Muscle of arm (tissue), 12 donors: Measurements from ENCODE around the gene PFKFB1. TPM values are rescaled to one million over a fixed set of nuclear protein-coding genes. Genes with fewer than 3 reads are reported as not detected.

Experiments
- DNase-seq: peaks from one replicate; pipeline ENCODE4 v3.0.0-alpha.2; 2013
- polyA plus RNA-seq, 12 donors: library from polyadenylated mRNA; unstranded; fragments of 120-200 nt; gene quantifications; one replicate each; pipeline ENCODE4 v1.2.1, GENCODE V29; 2013; ENCODE audit not compliant: insufficient read length in 12 of 12

Gene PFKFB1
- polyA plus RNA-seq, 12 donors, result 0.27 to 1.5 (median 0.89) TPM; not detected in 2

DNA sequence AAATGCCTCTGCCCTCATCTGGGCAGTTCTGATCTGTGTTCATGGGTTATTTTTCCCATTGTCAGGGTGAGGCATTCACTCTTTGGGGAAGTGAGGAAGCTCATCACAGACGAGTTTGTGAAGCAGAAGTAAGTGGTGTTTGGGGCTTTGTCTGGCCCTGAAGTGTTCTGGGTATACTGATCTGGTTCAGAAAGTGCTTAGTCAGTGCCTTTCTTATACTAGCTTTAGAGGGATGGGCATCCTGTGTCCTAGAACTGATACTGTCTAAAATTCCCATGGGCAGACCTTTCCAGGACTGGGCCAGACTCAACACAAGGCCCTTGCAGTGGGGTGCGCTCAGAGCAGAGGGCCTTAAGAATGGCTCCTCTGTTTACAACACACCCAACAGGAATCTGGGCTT lies 67.0 kb downstream of the PFKFB1 start:
- DNase-seq, result no peak

DNA sequence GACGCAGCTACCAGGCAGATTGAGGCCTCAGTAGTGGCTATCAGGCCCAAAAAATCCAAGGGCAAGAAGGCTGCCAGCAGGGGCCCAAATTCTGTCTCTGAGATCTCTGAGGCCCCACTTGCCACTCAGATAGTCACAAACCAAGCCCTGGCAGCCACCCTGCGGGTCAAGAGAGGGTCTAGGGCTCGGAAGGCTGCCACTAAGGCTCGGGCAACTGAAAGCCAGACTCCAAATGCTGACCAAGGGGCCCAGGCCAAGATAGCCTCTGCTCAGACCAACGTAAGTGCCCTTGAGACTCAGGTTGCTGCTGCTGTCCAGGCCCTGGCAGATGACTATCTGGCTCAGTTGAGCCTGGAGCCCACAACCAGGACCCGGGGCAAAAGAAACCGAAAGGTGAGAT lies 70.6 kb downstream of the PFKFB1 start:
- DNase-seq, result no peak

DNA sequence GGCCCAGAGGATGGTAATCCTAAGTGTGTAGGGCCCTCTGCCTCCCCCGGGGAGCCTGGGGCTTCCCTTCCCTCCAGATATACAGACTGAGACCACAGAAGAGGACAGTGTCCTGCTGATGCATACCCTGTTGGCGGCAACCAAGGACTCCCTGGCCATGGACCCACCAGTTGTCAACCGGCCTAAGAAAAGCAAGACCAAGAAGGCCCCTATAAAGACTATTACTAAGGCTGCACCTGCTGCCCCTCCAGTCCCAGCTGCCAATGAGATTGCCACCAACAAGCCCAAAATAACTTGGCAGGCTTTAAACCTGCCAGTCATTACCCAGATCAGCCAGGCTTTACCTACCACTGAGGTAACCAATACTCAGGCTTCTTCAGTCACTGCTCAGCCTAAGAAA lies 71.4 kb downstream of the PFKFB1 start:
- no peak for DNase-seq

DNA sequence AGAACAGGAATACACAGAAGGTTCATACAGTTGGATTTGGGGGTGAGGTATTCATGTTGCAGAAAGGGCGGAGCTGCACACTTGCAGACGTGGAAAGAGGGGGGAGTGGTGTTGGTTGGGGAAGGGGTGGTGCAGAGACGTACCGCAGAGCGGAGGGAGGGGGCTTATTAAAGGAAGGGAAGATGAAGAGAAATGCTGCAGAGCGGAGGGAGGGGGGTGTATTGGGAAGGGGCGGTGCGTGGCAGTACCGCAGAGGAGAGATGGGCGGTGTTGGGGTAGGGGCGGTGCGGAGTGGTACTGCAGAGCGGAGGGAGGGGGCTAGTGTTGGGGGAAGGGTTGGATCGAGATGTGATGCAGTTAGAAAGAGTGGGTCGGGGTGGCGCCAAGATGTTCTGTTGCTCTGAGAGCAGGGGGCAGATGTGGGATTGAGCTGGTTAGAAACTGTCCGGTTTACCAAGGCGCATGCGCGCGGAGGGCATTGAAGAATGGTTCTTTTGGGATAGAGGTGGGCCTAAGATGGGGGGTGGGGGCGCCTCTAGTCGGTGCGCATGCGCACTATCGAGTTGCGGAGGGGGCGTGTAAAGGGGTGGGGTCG lies 72.5 kb downstream of the PFKFB1 start:
- peak; percentile 80 for DNase-seq

- peak; percentile 43 for DNase-seq
These were observed 73.2 kb downstream of the PFKFB1 start, which contains the start of gene TRO for GRCh38 chrX:54920610-54921426. TSS of gene TRO (plus strand) at chrX:54920824. CDS start at chrX:54922247, 1,423 bp downstream.

DNA sequence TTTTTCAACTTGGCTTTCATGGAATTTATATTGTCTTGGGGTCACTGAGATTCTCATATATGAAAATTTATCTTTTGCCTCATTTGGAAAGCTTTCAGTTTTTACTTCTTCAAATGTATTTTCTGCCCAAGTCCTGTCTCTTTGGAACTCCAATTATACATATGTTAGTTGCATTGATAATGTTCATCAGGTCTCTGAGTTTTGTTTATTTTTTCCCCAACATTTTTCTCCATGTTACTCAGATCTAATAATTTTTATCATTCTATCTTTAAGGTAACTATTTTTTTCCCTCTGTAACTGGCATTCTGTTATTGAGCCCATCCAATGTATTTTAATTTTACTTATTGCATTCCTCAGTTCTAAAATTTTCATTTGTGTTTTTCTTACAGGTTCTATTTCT lies 84.0 kb downstream of the PFKFB1 start:
- DNase-seq, result no peak

GRCh38 chrX:54894159-54894558 lies 99.8 kb downstream of the PFKFB1 start:
- no peak for DNase-seq

GRCh38 chrX:54891573-54891972 lies 102.4 kb downstream of the PFKFB1 start:
- peak; percentile 0 for DNase-seq

DNA sequence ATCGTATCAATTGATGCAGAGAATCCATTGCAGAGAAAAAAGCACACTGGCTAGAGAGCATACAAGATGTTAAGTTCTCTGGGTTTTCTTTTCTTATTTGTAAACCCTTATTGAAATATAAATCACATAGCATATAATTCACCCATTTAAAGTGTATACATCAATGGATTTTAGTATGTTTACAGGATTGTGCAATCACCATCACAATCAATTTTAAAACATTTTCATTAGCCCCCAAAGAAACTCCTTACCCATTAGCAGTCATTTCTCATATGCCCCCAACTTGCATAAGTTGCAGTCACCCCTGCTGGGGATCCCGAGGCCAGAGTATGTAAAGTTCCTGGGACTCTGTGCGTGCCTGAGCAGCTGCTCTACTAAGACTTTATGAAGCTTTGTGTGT lies 108.2 kb downstream of the PFKFB1 start:
- DNase-seq, result no peak

Other genes with a start within 250 kb of the PFKFB1 start
- gene ITIH6, start 195.9 kb downstream of the PFKFB1 start, polyA plus RNA-seq, result 1 to 10 TPM in 4 of 12 donors, under 1 TPM in 6, not detected in 2; 0.31 to 1.6 (median 0.84) TPM
- gene MAGED2, start 186.4 kb downstream of the PFKFB1 start, polyA plus RNA-seq, result 1,000 to 10,000 TPM in 1 of 12 donors, 100 to 1,000 TPM in 11; 287 to 1,040 (median 935) TPM
- gene TRO, start 73.4 kb downstream of the PFKFB1 start, polyA plus RNA-seq, result 100 to 1,000 TPM in 9 of 12 donors, 10 to 100 TPM in 2, not detected in 1; 95.9 to 163 (median 116) TPM
- 10 to 100 TPM in 7 of 12 donors, 1 to 10 TPM in 4, not detected in 1; 7.5 to 13.9 (median 10.1) TPM for gene APEX2, start 6.2 kb upstream of the PFKFB1 start, polyA plus RNA-seq
- 100 to 1,000 TPM in 2 of 12 donors, 10 to 100 TPM in 8, 1 to 10 TPM in 1, not detected in 1; 7.9 to 124 (median 39.1) TPM for gene ALAS2, start 36.8 kb upstream of the PFKFB1 start, polyA plus RNA-seq
- gene PAGE2B, start 80.8 kb upstream of the PFKFB1 start, polyA plus RNA-seq, result under 1 TPM in 1 of 12 donors, not detected in 11; 0.52 TPM
- gene PAGE2, start 94.8 kb upstream of the PFKFB1 start, polyA plus RNA-seq, result under 1 TPM in 1 of 12 donors, not detected in 11; 0.41 TPM
- not detected for gene PAGE5, start 226.2 kb upstream of the PFKFB1 start, polyA plus RNA-seq